ENCODE results near the gene SPNS3.

The SPNS3 gene

GRCh38 chr17:4511199-4511932 lies 77.6 kb downstream of the SPNS3 start:
- DNase-seq = no peak

GRCh38 chr17:4512156-4513112 lies 78.7 kb downstream of the SPNS3 start:
- DNase-seq = no peak

GRCh38 chr17:4513113-4514032 lies 79.6 kb downstream of the SPNS3 start:
- DNase-seq = no peak

- DNase-seq = no peak
Measured at GRCh38 chr17:4514206-4514605, 80.5 kb downstream of the SPNS3 start.

GRCh38 chr17:4514779-4515178 lies 81.0 kb downstream of the SPNS3 start:
- no peak for DNase-seq

- no peak for DNase-seq
Measured at GRCh38 chr17:4515501-4515900, 81.8 kb downstream of the SPNS3 start.

- no peak for DNase-seq
Measured at GRCh38 chr17:4516735-4517134, 83.0 kb downstream of the SPNS3 start.

GRCh38 chr17:4518901-4519300 lies 85.2 kb downstream of the SPNS3 start:
- no peak for DNase-seq

- no peak for DNase-seq
Measured at GRCh38 chr17:4519361-4519788, 85.6 kb downstream of the SPNS3 start.

GRCh38 chr17:4520060-4520893 lies 86.5 kb downstream of the SPNS3 start:
- no peak for DNase-seq

GRCh38 chr17:4520894-4521600 lies 87.3 kb downstream of the SPNS3 start:
- no peak for DNase-seq

GRCh38 chr17:4522661-4523060 lies 88.9 kb downstream of the SPNS3 start:
- no peak for DNase-seq

- no peak for DNase-seq
Measured at GRCh38 chr17:4523946-4524345, 90.2 kb downstream of the SPNS3 start.

GRCh38 chr17:4525691-4526397 lies 92.1 kb downstream of the SPNS3 start:
- DNase-seq = no peak

- no peak for DNase-seq
Measured at GRCh38 chr17:4527134-4527533, 93.4 kb downstream of the SPNS3 start.

- no peak for DNase-seq
Measured at GRCh38 chr17:4527566-4528125, 93.9 kb downstream of the SPNS3 start.

- no peak for DNase-seq
Measured at GRCh38 chr17:4529533-4530152, 95.9 kb downstream of the SPNS3 start.

- DNase-seq = no peak
Measured at GRCh38 chr17:4530799-4531730, 97.3 kb downstream of the SPNS3 start.

All from stimulated activated naive CD4-positive, alpha-beta T cell (primary cell).